IMR-90 (cell line): ENCODE measurements around the gene CDC37L1. TPM values are rescaled to one million over a fixed set of nuclear protein-coding genes. Genes with fewer than 3 reads are reported as not detected.

Experiments
- ATAC-seq: fragments of 200-7000 bp; cut with Tn5 transposase; 2 replicates; pipeline ENCODE4 v1.9.1; 2020; ENCODE audit warnings: low read depth, mild to moderate bottlenecking, moderate library complexity
- BruUV-seq: library from RNA; stranded (reverse); fragments of 400-500 nt; replicated peaks from 2 replicates; lab custom pipeline; 2021; lab: Mats Ljungman, UMichigan
- CTCF ChIA-PET: fragments of 300-600 bp; formaldehyde crosslinking; extraction: SDS; loops from one replicate; lab custom pipeline; 2021; ENCODE audit warnings: antibody characterized with exemption; lab: Yijun Ruan, JAX
- POLR2A ChIA-PET: fragments of 300-600 bp; sonication (Branson Sonifier 250); formaldehyde crosslinking; loops from one replicate; lab custom pipeline; 2022; ENCODE audit warnings: antibody characterized with exemption; ENCODE audit not compliant: unreplicated experiment; lab: Charles Lee
- DNase-seq: peaks from one replicate; pipeline ENCODE4 v3.0.0; 2013
- H2AFZ ChIP-seq: replicated peaks from 2 replicates; pipeline ENCODE3; 2013; ENCODE audit warnings: low read length, mild to moderate bottlenecking; ENCODE audit not compliant: poor library complexity
- H2AK5ac ChIP-seq: 2 replicates; pipeline ENCODE4 v1.6.1; 2013; ENCODE audit warnings: low read depth, low read length, inconsistent platforms
- H2AK9ac ChIP-seq: replicated peaks from 2 replicates; pipeline ENCODE3; 2013; ENCODE audit warnings: mild to moderate bottlenecking, low read depth, low read length, moderate library complexity; ENCODE audit not compliant: poor library complexity
- H2BK120ac ChIP-seq: 2 replicates; pipeline ENCODE4 v1.6.1; 2013; ENCODE audit warnings: low read depth, low read length, inconsistent platforms
- H2BK15ac ChIP-seq: 3 replicates; pipeline ENCODE4 v1.6.1; 2013; ENCODE audit warnings: low read depth, low read length, inconsistent platforms
- H2BK20ac ChIP-seq: 2 replicates; pipeline ENCODE4 v1.6.1; 2013; ENCODE audit warnings: low read depth, mild to moderate bottlenecking, inconsistent platforms, low read length, moderate library complexity
- H2BK5ac ChIP-seq: 2 replicates; pipeline ENCODE4 v1.6.1; 2013; ENCODE audit warnings: mild to moderate bottlenecking, low read depth, low read length, inconsistent platforms; ENCODE audit not compliant: poor library complexity, severe bottlenecking
- H3K14ac ChIP-seq: replicated peaks from 2 replicates; pipeline ENCODE4 v1.6.1; 2013; ENCODE audit warnings: low read depth, low read length, inconsistent platforms
- H3K18ac ChIP-seq: 2 replicates; pipeline ENCODE4 v1.6.1; 2013; ENCODE audit warnings: low read depth, low read length, control low read depth
- H3K23ac ChIP-seq: 2 replicates; pipeline ENCODE4 v1.6.1; 2013; ENCODE audit warnings: low read depth, low read length, inconsistent platforms
- H3K27ac ChIP-seq: 2 replicates; pipeline ENCODE4 v1.5.1; 2013; ENCODE audit warnings: mild to moderate bottlenecking, control low read depth, low read length; ENCODE audit not compliant: insufficient read depth
- H3K27me3 ChIP-seq: 2 replicates; pipeline ENCODE4 v1.6.1; 2013; ENCODE audit warnings: low read length; ENCODE audit not compliant: control insufficient read depth, insufficient read depth
- H3K36me3 ChIP-seq: 2 replicates; pipeline ENCODE4 v1.6.1; 2013; ENCODE audit warnings: low read length, mixed read lengths; ENCODE audit not compliant: control insufficient read depth, insufficient read depth
- H3K4ac ChIP-seq: 2 replicates; pipeline ENCODE4 v1.6.1; 2013; ENCODE audit warnings: low read depth, low read length, inconsistent platforms
- H3K4me1 ChIP-seq: 2 replicates; pipeline ENCODE4 v1.6.1; 2013; ENCODE audit warnings: low read length, mixed read lengths; ENCODE audit not compliant: control insufficient read depth, insufficient read depth
- H3K4me2 ChIP-seq: 2 replicates; pipeline ENCODE4 v1.6.1; 2013; ENCODE audit warnings: low read depth, mild to moderate bottlenecking, control low read depth, low read length, moderate library complexity
- H3K4me3 ChIP-seq: 2 replicates; pipeline ENCODE4 v1.5.1; 2013; ENCODE audit warnings: low read depth, mild to moderate bottlenecking, control low read depth, low read length, moderate library complexity; ENCODE audit not compliant: insufficient read depth
- H3K56ac ChIP-seq: 2 replicates; pipeline ENCODE4 v1.6.1; 2013; ENCODE audit warnings: low read length, inconsistent platforms; ENCODE audit not compliant: insufficient read depth; ENCODE audit errors: extremely low read depth
- H3K79me1 ChIP-seq, 2 experiments: 2 replicates each; pipeline ENCODE4 v1.6.1; 2013; ENCODE audit warnings: low read length in 2 of 2, inconsistent platforms in 1 of 2, low read depth in 1 of 2
- H3K9ac ChIP-seq: 2 replicates; pipeline ENCODE4 v1.6.1; 2013; ENCODE audit warnings: low read depth, low read length, control low read depth
- H3K9me1 ChIP-seq: 2 replicates; pipeline ENCODE4 v1.6.1; 2013; ENCODE audit warnings: low read length, inconsistent platforms; ENCODE audit not compliant: insufficient read depth
- H3K9me3 ChIP-seq: 2 replicates; pipeline ENCODE4 v1.6.1; 2013; ENCODE audit warnings: low read length; ENCODE audit not compliant: control insufficient read depth, insufficient read depth
- H4K20me1 ChIP-seq: 2 replicates; pipeline ENCODE4 v1.6.1; 2013; ENCODE audit warnings: low read length, inconsistent platforms; ENCODE audit not compliant: insufficient read depth
- H4K5ac ChIP-seq: 2 replicates; pipeline ENCODE4 v1.6.1; 2013; ENCODE audit warnings: mild to moderate bottlenecking, low read depth, low read length, control low read depth
- H4K8ac ChIP-seq, 2 experiments: 2 replicates each; pipeline ENCODE4 v1.6.1; 2013; ENCODE audit warnings: low read depth in 2 of 2, low read length in 2 of 2, control low read depth in 1 of 2, inconsistent platforms in 1 of 2
- H4K91ac ChIP-seq: 2 replicates; pipeline ENCODE4 v1.6.1; 2013; ENCODE audit warnings: low read depth, low read length, inconsistent platforms; ENCODE audit not compliant: insufficient read depth
- CHD1 ChIP-seq: IDR thresholded peaks from 2 replicates; pipeline ENCODE4 v1.6.1; 2012; ENCODE audit warnings: low read depth, low read length, improper control_type of control experiment
- MAFK ChIP-seq: IDR thresholded peaks from 2 replicates; pipeline ENCODE4 v1.6.1; 2012; ENCODE audit warnings: low read depth, low read length, improper control_type of control experiment
- MXI1 ChIP-seq: IDR thresholded peaks from 2 replicates; pipeline ENCODE4 v1.6.1; 2012; ENCODE audit warnings: low read depth, mild to moderate bottlenecking, low read length, moderate library complexity, borderline replicate concordance
- NFE2L2 ChIP-seq: fragments of 150-350 bp; IDR thresholded peaks from 2 replicates; pipeline ENCODE4 v1.6.1; 2016; ENCODE audit warnings: low read depth, mild to moderate bottlenecking, low read length
- POLR2A ChIP-seq: IDR thresholded peaks from 2 replicates; pipeline ENCODE4 v1.6.1; 2012; ENCODE audit warnings: mild to moderate bottlenecking, low read depth, low read length
- RAD21 ChIP-seq: IDR thresholded peaks from 2 replicates; pipeline ENCODE4 v1.6.1; 2012; ENCODE audit warnings: low read length, improper control_type of control experiment
- RCOR1 ChIP-seq: IDR thresholded peaks from 2 replicates; pipeline ENCODE4 v1.6.1; 2012; ENCODE audit warnings: mild to moderate bottlenecking, low read length, improper control_type of control experiment; ENCODE audit not compliant: insufficient replicate concordance
- RFX5 ChIP-seq: IDR thresholded peaks from 2 replicates; pipeline ENCODE4 v1.8.0; 2012; ENCODE audit warnings: low read depth, mild to moderate bottlenecking, low read length, moderate library complexity
- SMC3 ChIP-seq: fragments of 150-350 bp; IDR thresholded peaks from 2 replicates; pipeline ENCODE4 v1.6.1; 2016; ENCODE audit warnings: low read depth, mild to moderate bottlenecking, antibody characterized with exemption, low read length, moderate library complexity
- WGBS, 2 experiments: methylation state at CpG; one replicate each; pipeline versions ENCODE4 v1.1.5 to v1.1.7; 2013; ENCODE audit warnings: missing lambda C conversion rate in 2 of 2; ENCODE audit not compliant: insufficient read length in 1 of 2; ENCODE audit errors: extremely low coverage in 2 of 2; 5-methylcytosine and 5-hydroxymethylcytosine counted together
- dilution Hi-C: fragments of 300-500 bp; cut with HindIII; formaldehyde crosslinking; loops from one replicate; pipeline ENCODE4 v1.14.3; 2018; ENCODE audit warnings: low sequenced_read_pairs; ENCODE audit not compliant: unreplicated experiment
- in situ Hi-C: fragments of 300-500 bp; cut with MboI; formaldehyde crosslinking; loops from 3 replicates; pipeline ENCODE4 v1.14.3; 2019; ENCODE audit warnings: low sequenced_read_pairs, inconsistent platforms, mixed read lengths
- intact Hi-C: fragments of 100-400 bp; cut with micrococcal nuclease; formaldehyde crosslinking; loops from 2 replicates; pipeline ENCODE4 v1.10.0; 2022
- polyA plus RNA-seq, 3 experiments: library from polyadenylated mRNA; depleted of rRNA; stranded (reverse); fragments of >200 nt; gene quantifications; 2 replicates each; pipeline ENCODE4 v1.2.3, GENCODE V29; 2012; ENCODE audit warnings: low replicate concordance in 1 of 3
- total RNA-seq: library from RNA; depleted of rRNA; stranded (reverse); fragments of >200 nt; gene quantifications from 2 replicates; pipeline ENCODE4 v1.2.3, GENCODE V29; 2012
- TF ChIP-seq, protein P1 (sequence below): fragments of 150-350 bp; IDR thresholded peaks from 2 replicates; pipeline ENCODE4 v1.6.1; 2016; ENCODE audit warnings: low read depth, mild to moderate bottlenecking, low read length, moderate library complexity, borderline replicate concordance
- TF ChIP-seq, protein P2 (sequence below): conservative IDR thresholded peaks from 2 replicates; pipeline ENCODE4 v1.5.1; 2012; ENCODE audit warnings: mild to moderate bottlenecking, low read depth, low read length, improper control_type of control experiment

CDC37L1 gene
- total and polyA plus RNA-seq, 2 of the 4 experiments (the other 2 are of a cell fraction) = 6.6 to 7.3 TPM

DNA sequence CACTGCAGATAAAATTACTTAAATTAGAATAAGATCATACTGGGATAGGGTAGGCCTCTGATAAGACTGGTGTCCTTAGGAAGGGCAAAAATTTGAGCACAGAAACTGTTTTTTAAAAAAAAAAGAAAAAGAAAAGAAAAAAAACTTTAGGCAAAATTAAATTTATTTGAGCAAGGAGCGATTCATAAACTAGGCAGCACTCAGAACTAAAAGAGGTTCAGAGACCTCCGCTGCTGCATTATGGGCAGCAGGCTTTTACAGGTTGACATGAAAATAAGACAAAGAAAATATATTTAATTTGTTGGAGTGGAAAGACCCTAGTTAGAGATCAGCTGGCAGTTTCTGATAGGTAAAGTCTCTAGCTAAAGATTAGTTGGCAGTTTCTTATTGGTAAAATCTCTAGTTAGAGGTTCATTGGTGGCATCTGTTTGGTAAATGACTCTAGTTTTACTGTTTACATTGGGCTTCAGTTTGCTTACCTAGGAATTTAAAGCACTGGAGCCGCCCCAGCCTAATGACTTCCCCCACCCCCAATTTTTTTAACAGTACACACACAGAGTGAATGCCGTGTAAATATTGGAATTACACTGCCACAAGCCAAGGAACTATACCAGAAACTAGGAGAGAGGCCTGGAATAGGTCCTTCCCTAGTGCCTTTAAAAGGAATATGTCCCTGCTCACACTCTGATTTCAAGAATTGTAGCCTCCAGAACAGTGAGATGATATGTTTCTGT is 21.8 kb upstream of the CDC37L1 start:
- no peak overlapping the region for H2BK5ac ChIP-seq
- dilution Hi-C loops (no loop called here), intact Hi-C loops (no loop called here), in situ Hi-C loops (loop anchor here (10.0 kb wide), 1 partner anchor 263 kb away; no protein-coding TSS in a partner anchor)
- no peak for ATAC-seq
- no peak overlapping the region for H3K4me2 ChIP-seq
- no peaks in the 10 kb centered on the region for H3K9me3 ChIP-seq
- TF ChIP-seq SMC3 = no peak
- TF ChIP-seq, protein P1, sequence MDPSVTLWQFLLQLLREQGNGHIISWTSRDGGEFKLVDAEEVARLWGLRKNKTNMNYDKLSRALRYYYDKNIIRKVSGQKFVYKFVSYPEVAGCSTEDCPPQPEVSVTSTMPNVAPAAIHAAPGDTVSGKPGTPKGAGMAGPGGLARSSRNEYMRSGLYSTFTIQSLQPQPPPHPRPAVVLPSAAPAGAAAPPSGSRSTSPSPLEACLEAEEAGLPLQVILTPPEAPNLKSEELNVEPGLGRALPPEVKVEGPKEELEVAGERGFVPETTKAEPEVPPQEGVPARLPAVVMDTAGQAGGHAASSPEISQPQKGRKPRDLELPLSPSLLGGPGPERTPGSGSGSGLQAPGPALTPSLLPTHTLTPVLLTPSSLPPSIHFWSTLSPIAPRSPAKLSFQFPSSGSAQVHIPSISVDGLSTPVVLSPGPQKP = no peak
- no peak for TF ChIP-seq POLR2A
- no peak for TF ChIP-seq MXI1
- no peak for TF ChIP-seq NFE2L2
- TF ChIP-seq RCOR1 = no peak
- no peak for TF ChIP-seq RAD21
- no peak for TF ChIP-seq MAFK
- no peak for TF ChIP-seq RFX5
- TF ChIP-seq, protein P2, sequence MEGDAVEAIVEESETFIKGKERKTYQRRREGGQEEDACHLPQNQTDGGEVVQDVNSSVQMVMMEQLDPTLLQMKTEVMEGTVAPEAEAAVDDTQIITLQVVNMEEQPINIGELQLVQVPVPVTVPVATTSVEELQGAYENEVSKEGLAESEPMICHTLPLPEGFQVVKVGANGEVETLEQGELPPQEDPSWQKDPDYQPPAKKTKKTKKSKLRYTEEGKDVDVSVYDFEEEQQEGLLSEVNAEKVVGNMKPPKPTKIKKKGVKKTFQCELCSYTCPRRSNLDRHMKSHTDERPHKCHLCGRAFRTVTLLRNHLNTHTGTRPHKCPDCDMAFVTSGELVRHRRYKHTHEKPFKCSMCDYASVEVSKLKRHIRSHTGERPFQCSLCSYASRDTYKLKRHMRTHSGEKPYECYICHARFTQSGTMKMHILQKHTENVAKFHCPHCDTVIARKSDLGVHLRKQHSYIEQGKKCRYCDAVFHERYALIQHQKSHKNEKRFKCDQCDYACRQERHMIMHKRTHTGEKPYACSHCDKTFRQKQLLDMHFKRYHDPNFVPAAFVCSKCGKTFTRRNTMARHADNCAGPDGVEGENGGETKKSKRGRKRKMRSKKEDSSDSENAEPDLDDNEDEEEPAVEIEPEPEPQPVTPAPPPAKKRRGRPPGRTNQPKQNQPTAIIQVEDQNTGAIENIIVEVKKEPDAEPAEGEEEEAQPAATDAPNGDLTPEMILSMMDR = no peak
- TF ChIP-seq CHD1 = no peak
- H4K91ac ChIP-seq = no peak overlapping the region
- ChIA-PET POLR2A (no interaction called here), CTCF (no interaction called here)
- no peak overlapping the region for H2BK15ac ChIP-seq
- H4K5ac ChIP-seq = no peak overlapping the region
- H3K36me3 ChIP-seq = no peaks in the 10 kb centered on the region
- no peak overlapping the region for H3K4me3 ChIP-seq
- peaks cover 2% of the 10 kb centered on the region; the same call in 1 of the 2 replicates for H3K4me1 ChIP-seq
- no peak overlapping the region for H3K18ac ChIP-seq
- H3K27ac ChIP-seq = no peak overlapping the region
- no TSS peak for BruUV-seq
- H3K23ac ChIP-seq = no peak overlapping the region
- no peak overlapping the region for H3K56ac ChIP-seq
- no peak overlapping the region for H2AK9ac ChIP-seq
- H4K8ac ChIP-seq = no peak overlapping the region
- peaks cover under 1% of the 10 kb centered on the region for H3K9me1 ChIP-seq
- H2BK120ac ChIP-seq = no peak overlapping the region
- no peak overlapping the region for H2AK5ac ChIP-seq
- H3K4ac ChIP-seq = no peak overlapping the region
- no peaks in the 10 kb centered on the region for H4K20me1 ChIP-seq
- H2AFZ ChIP-seq = no peak overlapping the region
- no peaks in the 10 kb centered on the region for H3K27me3 ChIP-seq
- no peak overlapping the region for H3K9ac ChIP-seq
- no peak overlapping the region for H2BK20ac ChIP-seq
- no peak overlapping the region for H3K14ac ChIP-seq
- peaks cover under 1 to 6% of the 10 kb centered on the region in 2 experiments; a peak in 3 of 4 replicates for H3K79me1 ChIP-seq
- 100% methylated on average over 1 of the region's 4 CpGs; no CpG with 5 or more reads in 1 of the 2 experiments for whole genome bisulfite sequencing, 2 experiments
- no peak for DNase-seq
